ENCODE data around the gene TTLL5. TPM values are rescaled to one million over a fixed set of nuclear protein-coding genes. Genes with fewer than 3 reads are reported as not detected.

TTLL5 gene
- polyA plus RNA-seq, 1 experiment: 24.1 TPM

DNA sequence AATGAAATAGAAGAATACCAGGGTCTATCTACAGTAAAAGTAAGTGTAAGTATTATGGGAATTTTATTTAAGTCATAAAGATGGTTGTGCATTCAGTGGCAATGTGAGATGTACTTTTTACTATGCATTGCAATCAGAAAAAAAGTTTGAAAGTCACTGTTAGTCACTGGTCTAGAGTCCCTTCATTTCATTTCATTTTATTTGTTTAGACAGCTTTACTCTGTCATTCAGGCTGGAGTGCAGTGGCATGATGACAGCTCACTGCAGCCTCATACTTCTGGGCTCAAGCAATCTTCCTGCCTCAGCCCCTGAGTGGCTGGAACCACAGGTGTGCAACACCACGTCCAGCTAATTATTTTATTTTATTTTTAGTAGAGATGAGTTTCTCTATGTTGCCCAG lies 278.2 kb downstream of the TTLL5 start:
- ChIA-PET CTCF (interaction anchor here (0.6 to 5.6 kb wide), 7 partner anchors 27 to 449 kb away, joined by 3 to 35 read pairs (median 4); no protein-coding TSS in a partner anchor), POLR2A (interaction anchor here (0.7 kb wide), 1 partner anchor 132 kb away, joined by 7 read pairs; no protein-coding TSS in a partner anchor)
- Histone ChIP-seq H3K4me3 (ENCODE audit: low read depth, low read length) (no peak overlapping the region), H3K9me3 (ENCODE audit: control insufficient read depth, insufficient read depth, low read length) (no peaks in the 10 kb centered on the region), H3K27ac (ENCODE audit: low read depth, low read length) (no peak overlapping the region), H3K27me3 (ENCODE audit: control insufficient read depth, insufficient read depth, low read length) (no peaks in the 10 kb centered on the region)
- TF ChIP-seq, protein P1, sequence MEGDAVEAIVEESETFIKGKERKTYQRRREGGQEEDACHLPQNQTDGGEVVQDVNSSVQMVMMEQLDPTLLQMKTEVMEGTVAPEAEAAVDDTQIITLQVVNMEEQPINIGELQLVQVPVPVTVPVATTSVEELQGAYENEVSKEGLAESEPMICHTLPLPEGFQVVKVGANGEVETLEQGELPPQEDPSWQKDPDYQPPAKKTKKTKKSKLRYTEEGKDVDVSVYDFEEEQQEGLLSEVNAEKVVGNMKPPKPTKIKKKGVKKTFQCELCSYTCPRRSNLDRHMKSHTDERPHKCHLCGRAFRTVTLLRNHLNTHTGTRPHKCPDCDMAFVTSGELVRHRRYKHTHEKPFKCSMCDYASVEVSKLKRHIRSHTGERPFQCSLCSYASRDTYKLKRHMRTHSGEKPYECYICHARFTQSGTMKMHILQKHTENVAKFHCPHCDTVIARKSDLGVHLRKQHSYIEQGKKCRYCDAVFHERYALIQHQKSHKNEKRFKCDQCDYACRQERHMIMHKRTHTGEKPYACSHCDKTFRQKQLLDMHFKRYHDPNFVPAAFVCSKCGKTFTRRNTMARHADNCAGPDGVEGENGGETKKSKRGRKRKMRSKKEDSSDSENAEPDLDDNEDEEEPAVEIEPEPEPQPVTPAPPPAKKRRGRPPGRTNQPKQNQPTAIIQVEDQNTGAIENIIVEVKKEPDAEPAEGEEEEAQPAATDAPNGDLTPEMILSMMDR (IDR thresholded peaks at IDR 0.05; ENCODE audit: low read depth, low read length): no peak
- DNase-seq (ENCODE audit: low read depth, low spot score): no peak

DNA sequence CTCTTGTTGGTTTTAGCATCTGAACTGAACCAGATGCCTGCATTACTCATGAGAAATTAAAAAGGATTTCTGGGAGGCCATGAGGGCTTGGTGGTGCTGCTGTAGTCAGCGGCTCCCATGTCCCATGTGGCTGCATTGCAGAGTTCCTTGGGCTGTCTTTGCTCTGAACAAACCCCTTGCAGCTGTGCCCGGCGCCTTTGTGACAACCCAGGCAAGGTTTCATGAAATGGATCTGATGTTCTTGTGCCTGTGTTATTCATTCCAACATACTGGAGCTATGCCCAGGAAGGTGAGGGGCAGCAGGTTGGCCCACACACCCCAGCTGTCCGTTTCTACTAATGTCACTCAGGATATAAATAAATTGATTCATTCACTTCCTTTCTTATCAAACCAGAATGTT lies 280.0 kb downstream of the TTLL5 start:
- no peak overlapping the region for H3K4me3 ChIP-seq (ENCODE audit: low read depth, low read length)
- TF ChIP-seq, protein P1 (IDR thresholded peaks at IDR 0.05; ENCODE audit: low read depth, low read length): no peak
- H3K27ac ChIP-seq (ENCODE audit: low read depth, low read length): no peak overlapping the region
- no peaks in the 10 kb centered on the region for H3K27me3 ChIP-seq (ENCODE audit: control insufficient read depth, insufficient read depth, low read length)
- H3K9me3 ChIP-seq (ENCODE audit: control insufficient read depth, insufficient read depth, low read length): no peaks in the 10 kb centered on the region
- ChIA-PET CTCF (interaction anchor here (1.2 to 5.6 kb wide), 2 partner anchors 34 to 287 kb away, joined by 5 to 35 read pairs; no protein-coding TSS in a partner anchor), POLR2A (no interaction called here)
- no peak for DNase-seq (ENCODE audit: low read depth, low spot score)

DNA sequence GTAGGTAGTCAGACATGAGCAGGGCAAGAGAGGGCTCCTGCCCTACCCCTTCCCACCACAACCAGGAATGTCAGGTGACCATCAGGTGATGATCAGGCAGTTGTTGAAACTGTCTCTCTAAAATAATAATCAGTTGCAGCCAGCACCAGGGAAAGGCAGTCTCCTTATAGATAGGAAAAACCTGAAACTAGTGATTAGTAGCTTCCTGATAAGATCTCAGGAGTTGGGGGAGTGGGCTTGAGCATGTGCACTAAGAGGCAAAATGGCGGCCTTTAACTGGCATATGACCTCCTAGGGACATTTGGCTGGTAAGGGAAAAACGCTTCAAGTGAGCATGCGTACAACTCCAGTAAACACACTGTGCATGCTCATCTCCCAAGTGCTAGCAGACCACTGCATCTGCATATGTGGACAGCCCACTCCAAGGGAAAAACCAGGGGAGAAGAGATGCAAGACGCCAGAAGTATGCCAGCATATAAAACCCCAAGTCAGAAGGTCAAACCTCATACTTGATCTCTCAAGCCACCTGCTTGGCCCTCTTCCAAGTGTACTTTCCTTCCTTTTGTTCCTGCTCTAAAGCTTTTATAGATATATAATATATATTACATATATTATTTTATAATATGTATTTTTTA lies 283.7 kb downstream of the TTLL5 start:
- Histone ChIP-seq H3K27ac (ENCODE audit: low read depth, low read length) (no peak overlapping the region), H3K9me3 (ENCODE audit: control insufficient read depth, insufficient read depth, low read length) (no peaks in the 10 kb centered on the region), H3K27me3 (ENCODE audit: control insufficient read depth, insufficient read depth, low read length) (no peaks in the 10 kb centered on the region), H3K4me3 (ENCODE audit: low read depth, low read length) (no peak overlapping the region)
- ChIA-PET POLR2A (no interaction called here), CTCF (interaction anchor here (1.1 kb wide), 1 partner anchor 234 kb away, joined by 3 read pairs; no protein-coding TSS in a partner anchor)
- TF ChIP-seq, protein P1 (IDR thresholded peaks at IDR 0.05; ENCODE audit: low read depth, low read length): no peak
- no peak for DNase-seq (ENCODE audit: low read depth, low spot score)

DNA sequence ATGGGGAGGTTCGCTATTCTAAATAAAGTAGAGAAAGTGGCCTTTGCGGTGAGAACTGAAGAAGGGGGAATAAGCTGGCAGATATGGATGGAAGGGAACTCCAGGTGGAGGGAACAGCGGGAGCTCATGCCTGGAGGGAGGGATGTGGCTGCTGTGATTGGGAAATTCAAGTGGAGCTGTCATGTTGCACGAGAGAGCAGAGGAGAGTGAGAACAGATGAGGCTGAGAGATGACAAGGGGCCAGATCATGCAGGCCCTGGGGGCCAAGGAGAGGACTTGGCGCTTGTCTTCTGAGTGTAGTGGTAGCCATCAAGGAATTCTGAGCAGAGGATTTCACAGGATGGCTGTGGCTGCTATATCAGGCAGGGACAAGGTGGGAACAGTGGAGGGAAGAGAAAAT lies 285.7 kb downstream of the TTLL5 start:
- CTCF ChIA-PET: interaction anchor here (0.6 to 1.0 kb wide), 2 partner anchors 37 to 41 kb away, joined by 3 to 6 read pairs; no protein-coding TSS in a partner anchor
- no peaks in the 10 kb centered on the region for H3K9me3 ChIP-seq (ENCODE audit: control insufficient read depth, insufficient read depth, low read length)
- no peaks in the 10 kb centered on the region for H3K27me3 ChIP-seq (ENCODE audit: control insufficient read depth, insufficient read depth, low read length)
- no peak overlapping the region for H3K4me3 ChIP-seq (ENCODE audit: low read depth, low read length)
- no peak for DNase-seq (ENCODE audit: low read depth, low spot score)
- H3K27ac ChIP-seq (ENCODE audit: low read depth, low read length): no peak overlapping the region
- POLR2A ChIA-PET: no interaction called here
- TF ChIP-seq, protein P1 (IDR thresholded peaks at IDR 0.05; ENCODE audit: low read depth, low read length): no peak

DNA sequence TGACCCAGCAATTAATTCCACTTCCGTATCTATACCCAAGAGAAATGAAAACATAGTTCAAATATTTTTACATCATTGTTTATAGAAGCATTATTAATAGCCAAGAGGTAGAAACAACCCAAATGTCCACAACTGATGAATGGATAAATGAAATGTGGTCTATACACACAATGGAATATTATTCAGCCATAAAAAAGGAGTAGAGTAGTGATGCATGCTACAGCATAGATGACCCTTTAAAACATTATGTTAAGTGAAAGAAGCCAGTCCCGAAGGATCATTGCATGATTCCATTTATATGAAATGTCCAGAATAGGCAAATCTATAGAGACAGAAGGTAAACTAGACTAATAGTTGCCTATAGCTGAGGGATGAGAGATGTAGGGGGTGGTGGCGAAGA lies 291.4 kb downstream of the TTLL5 start:
- Histone ChIP-seq H3K27ac (ENCODE audit: low read depth, low read length) (no peak overlapping the region), H3K27me3 (ENCODE audit: control insufficient read depth, insufficient read depth, low read length) (no peaks in the 10 kb centered on the region), H3K4me3 (ENCODE audit: low read depth, low read length) (no peak overlapping the region), H3K9me3 (ENCODE audit: control insufficient read depth, insufficient read depth, low read length) (no peaks in the 10 kb centered on the region)
- TF ChIP-seq, protein P1 (IDR thresholded peaks at IDR 0.05; ENCODE audit: low read depth, low read length): no peak
- CTCF ChIA-PET: interaction anchor here (1.1 kb wide), 1 partner anchor 46 kb away, joined by 4 read pairs; no protein-coding TSS in a partner anchor
- POLR2A ChIA-PET: no interaction called here
- no peak for DNase-seq (ENCODE audit: low read depth, low spot score)
